Fibroblast of lung (primary cell): Measurements from ENCODE around the gene OLIG2.

ENCODE experiments used
- CTCF ChIP-seq, 2 donors: IDR thresholded peaks in 1 of 2; conservative IDR thresholded peaks in 1 of 2; 1 replicate in 1 of 2; 2 replicates in 1 of 2; pipeline ENCODE4 v1.5.1; 2011 to 2012; ENCODE audit warnings: low read length in 2 of 2, control low read depth in 1 of 2, inconsistent platforms in 1 of 2, low read depth in 1 of 2, mild to moderate bottlenecking in 1 of 2
- EZH2 ChIP-seq: IDR thresholded peaks from 2 replicates; pipeline ENCODE4 v1.5.1; 2012; ENCODE audit warnings: low read length, control low read depth, mild to moderate bottlenecking; ENCODE audit errors: missing control alignments

DNA sequence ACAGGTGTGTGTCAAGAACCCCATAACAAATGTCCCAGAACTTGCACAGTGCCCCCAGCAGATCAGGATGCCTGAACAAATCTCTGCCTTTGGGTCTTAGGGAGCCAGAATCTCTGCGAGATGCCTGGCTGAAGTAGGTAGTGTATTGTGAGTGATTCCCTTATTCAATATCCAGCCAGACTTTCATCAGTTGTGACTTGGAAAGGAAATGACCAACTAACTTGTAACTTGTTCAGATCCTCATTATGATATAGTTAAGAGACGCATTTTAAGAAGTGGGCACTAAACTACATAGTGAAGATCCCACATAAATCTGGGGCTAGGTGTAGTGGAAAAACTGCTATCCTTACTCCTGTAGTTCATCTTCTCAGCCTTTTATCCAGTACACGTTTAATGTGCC, 11.8 kb downstream of the OLIG2 start:
- TF ChIP-seq CTCF (conservative IDR thresholded peaks at IDR 0.05 in 1 of 2, IDR thresholded peaks at IDR 0.05 in 1 of 2; ENCODE audit: low read depth in 1 of 2, low read length in 2 of 2) (no peak), EZH2 (no peak)
